Spinal cord (tissue), 10 donors: Measurements from ENCODE around the gene HTR1D. TPM values are rescaled to one million over a fixed set of nuclear protein-coding genes. Genes with fewer than 3 reads are reported as not detected.
A peak's percentile ranks its signal among the peaks of the same experiment; 100 is the strongest.
"Not testable (repeated sequence)": the region's sequence is repeated elsewhere in the genome, so short reads cannot be mapped to it uniquely, and the experiment has no call there.

Source experiments
- DNase-seq, 6 donors: peaks; one replicate each; pipeline versions ENCODE4 v3.0.0 to v3.0.0-alpha.2; 2013 to 2015; ENCODE audit warnings: low spot score in 6 of 6, low read depth in 4 of 6
- H3K27ac ChIP-seq: one replicate; pipeline ENCODE4 v1.5.1; 2013; ENCODE audit warnings: low read depth, low read length, control low read depth
- H3K27me3 ChIP-seq: one replicate; pipeline ENCODE4 v1.6.1; 2013; ENCODE audit warnings: low read length; ENCODE audit not compliant: control insufficient read depth, insufficient read depth
- H3K36me3 ChIP-seq: one replicate; pipeline ENCODE4 v1.6.1; 2013; ENCODE audit warnings: low read length; ENCODE audit not compliant: control insufficient read depth, insufficient read depth
- H3K4me1 ChIP-seq: one replicate; pipeline ENCODE4 v1.6.1; 2013; ENCODE audit warnings: low read length; ENCODE audit not compliant: control insufficient read depth, insufficient read depth
- H3K4me3 ChIP-seq: one replicate; pipeline ENCODE4 v1.5.1; 2013; ENCODE audit warnings: low read depth, low read length, control low read depth
- H3K9me3 ChIP-seq: one replicate; pipeline ENCODE4 v1.6.1; 2013; ENCODE audit warnings: low read length; ENCODE audit not compliant: control insufficient read depth, insufficient read depth
- WGBS: methylation state at CpG from one replicate; pipeline ENCODE4 v1.1.5; 2013; ENCODE audit warnings: missing lambda C conversion rate; ENCODE audit not compliant: insufficient coverage; 5-methylcytosine and 5-hydroxymethylcytosine counted together
- polyA plus RNA-seq, 2 donors: library from polyadenylated mRNA; unstranded; fragments of 120-200 nt; gene quantifications; one replicate each; pipeline ENCODE4 v1.2.1, GENCODE V29; 2013; ENCODE audit not compliant: insufficient read length in 2 of 2
- total RNA-seq, 2 donors: library from RNA; depleted of rRNA in 1 of 2; stranded (reverse); fragments of 120-200 nt in 1 of 2; fragments of >200 nt in 1 of 2; gene quantifications; one replicate each; pipeline versions ENCODE4 v1.2.3 to v1.2.4, GENCODE V29; 2013 to 2014
- donor health status: healthy.

The HTR1D gene
- total and polyA plus RNA-seq, 4 donors = 0.66 to 6.5 (median 3.7) TPM

DNA sequence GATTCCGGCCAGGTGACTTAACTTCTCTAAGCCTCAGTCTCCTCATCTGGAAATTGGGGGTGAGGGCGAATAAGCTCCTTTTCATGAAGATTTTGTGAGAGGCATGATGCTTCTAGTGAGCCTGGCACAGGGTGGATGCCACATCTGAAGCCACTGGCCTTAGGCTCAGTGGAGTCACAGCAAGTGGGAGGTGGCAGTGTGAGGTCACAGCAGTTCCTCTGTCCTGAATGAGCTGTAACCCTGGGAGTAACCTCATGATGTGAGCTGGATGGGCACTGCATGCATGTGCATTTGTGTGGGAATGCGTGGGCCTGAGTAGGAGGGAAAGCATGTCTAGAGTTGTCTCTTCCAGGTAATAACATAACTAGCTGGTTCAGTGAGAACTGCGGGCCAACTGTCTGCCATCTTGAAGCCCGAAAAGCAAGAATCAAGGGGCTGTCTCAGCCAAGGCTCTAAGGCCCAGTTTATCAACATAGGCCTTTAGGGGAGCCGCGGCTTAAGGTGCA lies 27.0 kb upstream of the HTR1D start:
- H3K9me3 ChIP-seq = no peaks in the 10 kb centered on the region
- WGBS = 98% methylated on average over 5 of the region's 7 CpGs
- H3K27ac ChIP-seq = no peak overlapping the region
- H3K4me3 ChIP-seq = no peak overlapping the region
- H3K4me1 ChIP-seq = no peaks in the 10 kb centered on the region
- H3K36me3 ChIP-seq = no peaks in the 10 kb centered on the region
- H3K27me3 ChIP-seq = no peaks in the 10 kb centered on the region
- DNase-seq = no peak

DNA sequence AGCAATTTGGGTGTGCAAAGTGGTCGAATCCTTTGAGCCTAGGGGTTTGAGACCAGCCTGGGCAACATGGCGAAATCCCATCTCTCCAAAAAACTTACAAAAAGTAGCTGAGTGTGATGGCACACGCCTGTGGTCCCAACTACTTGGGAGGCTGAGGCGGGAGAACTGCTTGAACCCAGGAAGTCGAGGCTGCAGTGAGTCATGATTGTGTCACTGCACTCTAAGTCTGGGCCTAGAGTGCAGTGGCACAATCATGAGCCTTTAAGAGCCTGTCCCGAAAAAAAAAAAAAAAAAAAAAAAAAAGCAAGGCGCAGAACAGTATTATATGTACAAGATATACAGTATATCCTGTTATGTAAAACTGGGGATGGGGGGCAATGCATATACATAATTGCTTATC lies 25.1 kb upstream of the HTR1D start:
- Histone ChIP-seq H3K27me3 (no peaks in the 10 kb centered on the region), H3K4me1 (no peaks in the 10 kb centered on the region), H3K27ac (no peak overlapping the region), H3K9me3 (no peaks in the 10 kb centered on the region), H3K36me3 (no peaks in the 10 kb centered on the region), H3K4me3 (no peak overlapping the region)
- WGBS = 89% methylated on average over 4 of the region's 7 CpGs
- DNase-seq = no peak

DNA sequence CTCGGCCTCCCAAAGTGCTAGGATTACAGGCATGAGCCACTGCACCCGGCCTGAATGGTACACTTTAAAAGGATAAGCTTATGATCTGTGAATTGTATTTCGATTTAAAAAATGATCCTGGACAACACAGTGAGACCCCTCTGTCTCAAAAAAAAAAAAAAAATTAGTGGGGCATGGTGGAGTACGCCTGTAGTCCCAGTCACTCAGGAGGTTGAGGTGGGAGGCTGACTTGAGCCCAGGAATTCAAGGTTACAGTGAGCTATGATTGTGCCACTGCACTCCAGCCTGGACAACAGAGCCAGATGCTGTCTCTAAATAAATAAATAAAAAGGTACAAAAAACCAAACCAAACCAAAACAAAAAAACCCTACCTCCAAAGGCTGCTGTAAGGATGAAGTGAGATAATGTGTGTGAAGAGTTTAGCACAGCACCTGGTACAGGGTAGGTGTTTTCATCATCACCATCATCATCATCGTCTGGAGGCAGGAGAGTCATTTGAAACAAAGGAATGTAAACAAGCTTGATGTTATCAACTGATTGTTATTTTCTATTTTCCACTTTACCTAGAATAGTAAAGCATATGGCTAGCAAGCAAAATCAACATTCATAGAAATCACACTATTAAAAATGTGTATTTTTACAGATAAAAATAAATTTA lies 22.5 kb upstream of the HTR1D start:
- Histone ChIP-seq H3K9me3 (no peaks in the 10 kb centered on the region), H3K27ac (no peak overlapping the region), H3K4me1 (no peaks in the 10 kb centered on the region), H3K36me3 (no peaks in the 10 kb centered on the region), H3K27me3 (no peaks in the 10 kb centered on the region), H3K4me3 (no peak overlapping the region)
- DNase-seq = no peak
- WGBS = no CpG with 5 or more reads among the region's 5 CpGs

DNA sequence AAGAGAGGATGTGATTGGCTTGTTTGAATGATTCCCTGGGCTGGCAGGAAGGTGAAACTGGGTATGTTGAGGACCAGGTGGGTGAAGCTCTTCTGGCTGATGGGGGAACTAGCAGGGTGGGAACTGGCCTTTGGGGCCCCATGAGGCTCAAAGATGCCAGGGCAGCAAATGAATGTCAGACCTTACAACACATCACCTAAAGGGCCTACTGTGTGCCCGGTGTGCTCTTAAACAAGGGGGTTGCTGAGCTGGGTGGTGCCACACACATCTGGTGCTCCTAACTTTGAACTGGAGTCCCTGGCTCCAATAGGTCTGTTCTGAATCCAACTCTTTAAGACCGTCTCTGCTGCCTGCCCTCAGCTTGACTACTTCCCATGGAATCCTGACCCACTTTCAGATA lies 21.3 kb upstream of the HTR1D start:
- WGBS = 100% methylated on average over 2 of the region's 2 CpGs
- H3K9me3 ChIP-seq = no peaks in the 10 kb centered on the region

DNA sequence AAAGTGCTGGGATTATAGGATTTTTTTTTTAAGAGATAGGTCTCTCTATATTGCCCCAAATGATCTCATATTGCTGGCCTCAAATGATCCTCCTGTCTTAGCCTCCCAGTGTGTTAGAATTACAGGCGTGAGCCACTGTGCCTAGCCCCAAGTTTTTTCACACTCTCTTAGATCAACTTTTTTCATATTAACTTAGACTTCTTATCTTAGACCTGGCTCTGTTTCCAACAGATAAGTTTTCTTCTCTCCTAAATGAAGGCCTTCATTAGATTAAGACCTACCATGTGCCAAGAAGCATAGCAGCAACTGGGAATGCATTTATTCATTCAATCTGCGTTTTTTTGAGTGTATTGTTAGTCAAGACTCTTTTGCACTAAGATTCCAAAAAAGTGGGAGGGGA lies 20.2 kb upstream of the HTR1D start:
- WGBS = 100% methylated on average over 1 of the region's 2 CpGs
- no peak for DNase-seq
- Histone ChIP-seq H3K36me3 (no peaks in the 10 kb centered on the region), H3K4me1 (no peaks in the 10 kb centered on the region), H3K9me3 (no peaks in the 10 kb centered on the region), H3K27me3 (no peaks in the 10 kb centered on the region), H3K4me3 (no peak overlapping the region), H3K27ac (no peak overlapping the region)

More for the DNA sequence above, 21.3 kb upstream of the HTR1D start:
- H3K27ac ChIP-seq = no peak overlapping the region
- H3K36me3 ChIP-seq = no peaks in the 10 kb centered on the region
- no peaks in the 10 kb centered on the region for H3K27me3 ChIP-seq
- no peak overlapping the region for H3K4me3 ChIP-seq
- H3K4me1 ChIP-seq = no peaks in the 10 kb centered on the region
- no peak for DNase-seq

DNA sequence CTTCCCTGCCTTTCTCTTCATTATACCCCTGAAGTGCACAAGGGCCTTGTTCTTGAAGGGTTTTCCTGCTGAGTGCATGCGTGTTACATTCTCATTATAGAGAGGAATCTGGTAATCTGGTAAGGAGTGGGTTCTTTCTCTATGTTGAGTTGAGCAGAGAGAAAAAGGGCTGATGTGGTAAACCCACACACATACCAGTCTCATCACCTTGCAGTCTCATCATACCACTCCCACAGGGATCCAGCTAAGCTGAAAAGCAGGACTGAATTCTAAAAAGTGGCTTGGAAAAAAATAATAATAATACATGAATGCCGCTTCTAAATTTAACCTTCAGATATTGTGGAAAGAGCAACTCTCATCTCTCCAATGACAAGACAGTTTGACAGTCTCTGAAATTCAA lies 10.5 kb upstream of the HTR1D start:
- no peaks in the 10 kb centered on the region for H3K9me3 ChIP-seq
- H3K27ac ChIP-seq = no peak overlapping the region
- peaks cover 6% of the 10 kb centered on the region for H3K4me1 ChIP-seq
- no CpG with 5 or more reads among the region's 2 CpGs for WGBS
- DNase-seq = no peak
- no peaks in the 10 kb centered on the region for H3K27me3 ChIP-seq
- no peak overlapping the region for H3K4me3 ChIP-seq
- H3K36me3 ChIP-seq = no peaks in the 10 kb centered on the region

DNA sequence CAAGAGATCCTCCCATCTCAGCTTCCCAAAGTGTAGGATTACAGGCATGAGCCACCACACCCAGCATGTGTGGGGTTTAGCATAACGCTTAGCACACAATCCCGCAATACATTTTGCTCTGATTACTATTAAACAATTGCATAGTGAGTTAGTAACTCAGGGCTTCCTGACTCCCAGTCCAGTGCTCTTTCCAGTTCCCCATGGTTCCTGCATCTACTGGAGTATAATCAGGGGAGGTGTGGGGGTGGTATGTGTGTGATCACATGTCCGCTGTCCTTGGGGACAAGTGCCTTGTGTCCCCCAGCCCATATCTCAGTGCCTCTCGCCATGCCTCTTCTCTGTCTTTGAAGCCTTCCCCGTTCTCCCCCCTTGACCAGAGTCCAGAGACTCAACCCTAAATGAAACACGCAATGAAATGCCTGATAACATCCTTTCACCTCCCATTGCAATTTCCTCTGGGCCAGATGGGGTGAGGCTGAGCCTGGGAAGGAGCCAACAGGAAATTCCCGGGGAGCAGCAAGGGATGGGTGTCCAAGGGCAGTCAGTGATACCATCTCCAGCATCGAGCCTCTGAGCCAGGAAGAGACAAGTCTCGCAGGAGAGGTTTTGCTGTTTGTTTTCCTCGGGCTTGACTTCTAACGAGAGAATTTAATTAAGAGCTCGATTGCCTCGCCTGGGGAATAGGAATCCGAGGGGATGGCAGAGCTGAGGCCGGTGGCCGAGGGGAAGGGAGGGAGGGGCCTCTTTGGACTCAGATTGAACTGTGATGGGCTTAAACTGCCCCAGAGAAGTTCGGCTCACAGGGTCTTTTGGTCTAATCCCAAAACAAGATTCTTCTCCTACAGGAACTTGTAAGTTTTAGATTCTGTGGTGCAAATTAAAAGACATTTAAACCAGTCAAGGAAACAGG lies 7.7 kb upstream of the HTR1D start:
- H3K9me3 ChIP-seq = no peaks in the 10 kb centered on the region
- peaks cover 6% of the 10 kb centered on the region for H3K4me1 ChIP-seq
- no peaks in the 10 kb centered on the region for H3K27me3 ChIP-seq
- DNase-seq = peak in 2 of 6 donors; percentile 17 to 52
- H3K4me3 ChIP-seq = no peak overlapping the region
- H3K36me3 ChIP-seq = no peaks in the 10 kb centered on the region
- H3K27ac ChIP-seq = no peak overlapping the region
- 25% methylated on average over 5 of the region's 17 CpGs for WGBS

DNA sequence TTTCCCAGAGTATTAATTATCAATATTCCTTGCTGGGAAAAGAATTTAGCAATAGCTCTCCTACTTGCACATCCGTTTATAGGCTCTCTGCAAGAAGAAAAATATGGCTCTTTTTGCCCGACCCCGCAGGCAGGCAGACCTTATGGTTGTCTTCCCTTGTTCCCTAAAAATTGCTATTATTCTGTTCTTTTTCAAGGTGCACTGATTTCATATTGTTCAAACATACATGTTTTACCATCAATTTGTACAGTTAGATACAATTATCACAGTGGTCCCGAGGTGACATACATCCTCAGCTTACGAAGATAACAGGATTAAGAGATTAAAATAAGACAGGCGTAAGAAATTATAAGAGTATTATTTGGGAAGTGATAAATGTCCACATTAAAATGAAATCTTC lies 6.7 kb upstream of the HTR1D start:
- not testable (repeated sequence) for H3K27me3 ChIP-seq, H3K4me3 ChIP-seq, H3K9me3 ChIP-seq, H3K36me3 ChIP-seq, H3K4me1 ChIP-seq, DNase-seq, H3K27ac ChIP-seq
- WGBS = 100% methylated on average over 1 of the region's 6 CpGs

DNA sequence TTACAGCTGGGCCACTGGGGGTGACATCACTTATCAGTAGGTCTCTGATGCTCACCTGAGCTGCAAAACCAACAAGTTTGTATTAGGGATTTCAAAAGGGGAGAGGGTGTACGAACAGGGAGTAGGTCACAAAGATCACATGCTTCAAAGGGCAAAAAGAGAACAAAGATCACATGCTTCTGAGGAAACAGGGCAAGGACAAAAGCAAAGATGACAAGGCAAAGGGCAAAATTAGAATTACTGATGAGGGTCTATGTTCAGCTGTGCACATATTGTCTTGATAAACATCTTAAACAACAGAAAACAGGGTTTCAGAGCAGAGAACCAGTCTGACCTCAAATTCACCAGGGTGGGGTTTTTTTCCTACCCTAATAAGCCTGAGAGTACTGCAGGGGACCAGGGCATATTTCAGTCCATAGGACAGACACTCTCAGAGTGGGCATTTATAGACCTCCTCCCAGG lies 6.2 kb upstream of the HTR1D start:
- H3K4me3 ChIP-seq, H3K9me3 ChIP-seq, DNase-seq, H3K4me1 ChIP-seq, H3K36me3 ChIP-seq, H3K27me3 ChIP-seq, H3K27ac ChIP-seq: not testable (repeated sequence)
- no CpG with 5 or more reads among the region's 1 CpG for WGBS
